ENCODE measurements around the gene A1CF. TPM values are rescaled to one million over a fixed set of nuclear protein-coding genes. Genes with fewer than 3 reads are reported as not detected.
"Not testable (repeated sequence)": the region's sequence is repeated elsewhere in the genome, so short reads cannot be mapped to it uniquely, and the experiment has no call there.

Gene A1CF, protein sequence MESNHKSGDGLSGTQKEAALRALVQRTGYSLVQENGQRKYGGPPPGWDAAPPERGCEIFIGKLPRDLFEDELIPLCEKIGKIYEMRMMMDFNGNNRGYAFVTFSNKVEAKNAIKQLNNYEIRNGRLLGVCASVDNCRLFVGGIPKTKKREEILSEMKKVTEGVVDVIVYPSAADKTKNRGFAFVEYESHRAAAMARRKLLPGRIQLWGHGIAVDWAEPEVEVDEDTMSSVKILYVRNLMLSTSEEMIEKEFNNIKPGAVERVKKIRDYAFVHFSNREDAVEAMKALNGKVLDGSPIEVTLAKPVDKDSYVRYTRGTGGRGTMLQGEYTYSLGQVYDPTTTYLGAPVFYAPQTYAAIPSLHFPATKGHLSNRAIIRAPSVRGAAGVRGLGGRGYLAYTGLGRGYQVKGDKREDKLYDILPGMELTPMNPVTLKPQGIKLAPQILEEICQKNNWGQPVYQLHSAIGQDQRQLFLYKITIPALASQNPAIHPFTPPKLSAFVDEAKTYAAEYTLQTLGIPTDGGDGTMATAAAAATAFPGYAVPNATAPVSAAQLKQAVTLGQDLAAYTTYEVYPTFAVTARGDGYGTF
- not detected for total RNA-seq

GRCh38 chr10:50885097-50885859 is at the start of gene A1CF:
Gene A1CF, minus strand, starts transcription at chr10:50885627. Its CDS starts 25,687 bp downstream, at chr10:50859940.
- Histone ChIP-seq H3K27me3 (no peaks in the 10 kb centered on the region), H3K9me3 (no peaks in the 10 kb centered on the region), H3K36me3 (no peaks in the 10 kb centered on the region), H3K4me3 (no peak within 1 kb of the TSS), H3K4me1 (no peaks in the 10 kb centered on the region), H3K27ac (no peak within 1 kb of the TSS)
- DNase-seq (ENCODE audit: low spot score) = no peak
- TF ChIP-seq, protein P1, sequence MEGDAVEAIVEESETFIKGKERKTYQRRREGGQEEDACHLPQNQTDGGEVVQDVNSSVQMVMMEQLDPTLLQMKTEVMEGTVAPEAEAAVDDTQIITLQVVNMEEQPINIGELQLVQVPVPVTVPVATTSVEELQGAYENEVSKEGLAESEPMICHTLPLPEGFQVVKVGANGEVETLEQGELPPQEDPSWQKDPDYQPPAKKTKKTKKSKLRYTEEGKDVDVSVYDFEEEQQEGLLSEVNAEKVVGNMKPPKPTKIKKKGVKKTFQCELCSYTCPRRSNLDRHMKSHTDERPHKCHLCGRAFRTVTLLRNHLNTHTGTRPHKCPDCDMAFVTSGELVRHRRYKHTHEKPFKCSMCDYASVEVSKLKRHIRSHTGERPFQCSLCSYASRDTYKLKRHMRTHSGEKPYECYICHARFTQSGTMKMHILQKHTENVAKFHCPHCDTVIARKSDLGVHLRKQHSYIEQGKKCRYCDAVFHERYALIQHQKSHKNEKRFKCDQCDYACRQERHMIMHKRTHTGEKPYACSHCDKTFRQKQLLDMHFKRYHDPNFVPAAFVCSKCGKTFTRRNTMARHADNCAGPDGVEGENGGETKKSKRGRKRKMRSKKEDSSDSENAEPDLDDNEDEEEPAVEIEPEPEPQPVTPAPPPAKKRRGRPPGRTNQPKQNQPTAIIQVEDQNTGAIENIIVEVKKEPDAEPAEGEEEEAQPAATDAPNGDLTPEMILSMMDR (IDR thresholded peaks at IDR 0.05) = no peak

DNA sequence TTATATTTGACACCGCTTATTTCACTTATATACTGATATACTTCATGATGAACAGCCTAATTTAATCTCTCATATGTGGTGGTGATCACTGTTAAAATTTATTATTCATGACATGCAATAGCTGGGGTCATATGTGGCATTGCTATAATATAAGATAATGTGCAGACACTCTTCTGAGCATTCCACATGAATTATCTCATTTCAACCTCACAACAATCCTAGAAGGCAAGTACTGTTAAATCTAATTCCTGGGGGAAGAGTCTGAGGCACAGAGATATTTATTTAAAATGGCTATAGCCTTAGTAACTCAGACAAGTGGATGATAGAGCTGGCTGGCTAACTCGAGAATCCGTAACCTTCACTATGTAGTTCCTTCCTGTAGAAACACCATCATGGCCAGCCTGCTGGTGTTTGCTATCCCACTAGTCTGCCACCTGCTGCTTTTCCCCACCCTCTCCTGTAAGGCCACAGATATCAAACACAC is 46.6 kb upstream of the A1CF start:
- no peak for DNase-seq (ENCODE audit: low spot score)
- Histone ChIP-seq H3K27me3 (no peaks in the 10 kb centered on the region), H3K36me3 (no peaks in the 10 kb centered on the region), H3K4me3 (no peak overlapping the region), H3K27ac (no peak overlapping the region), H3K4me1 (no peaks in the 10 kb centered on the region), H3K9me3 (no peaks in the 10 kb centered on the region)
- TF ChIP-seq, protein P1 (IDR thresholded peaks at IDR 0.05) = no peak

GRCh38 chr10:50929670-50930069 is 44.2 kb upstream of the A1CF start:
- H3K36me3 ChIP-seq = no peaks in the 10 kb centered on the region
- no peak overlapping the region for H3K27ac ChIP-seq
- H3K4me1 ChIP-seq = no peaks in the 10 kb centered on the region
- no peak for DNase-seq (ENCODE audit: low spot score)
- TF ChIP-seq, protein P1 (IDR thresholded peaks at IDR 0.05) = no peak
- H3K4me3 ChIP-seq = no peak overlapping the region
- no peaks in the 10 kb centered on the region for H3K9me3 ChIP-seq
- H3K27me3 ChIP-seq = no peaks in the 10 kb centered on the region

DNA sequence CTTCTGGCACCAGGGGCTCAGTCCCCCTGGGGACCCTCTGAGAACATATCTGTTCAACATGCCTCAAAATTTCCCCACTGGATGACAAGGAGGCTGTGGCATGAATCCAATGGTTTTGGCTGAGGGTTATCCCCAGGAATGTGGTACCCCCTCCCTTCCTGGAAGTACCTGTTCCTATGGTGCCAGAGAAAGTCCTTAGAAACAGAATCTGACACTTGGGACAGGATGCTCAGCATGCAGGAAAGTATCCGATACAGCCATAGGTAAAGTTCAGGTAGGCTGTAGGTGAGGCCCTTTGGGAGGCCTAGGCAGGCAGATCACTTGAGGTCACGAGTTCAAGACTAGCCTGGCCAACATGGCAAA is 42.7 kb upstream of the A1CF start:
- DNase-seq (ENCODE audit: low spot score) = no peak
- Histone ChIP-seq H3K4me1 (no peaks in the 10 kb centered on the region), H3K27ac (peak overlapping the region; percentile 54 to 56), H3K4me3 (no peak overlapping the region), H3K36me3 (no peaks in the 10 kb centered on the region), H3K9me3 (peaks cover 0 to 6% of the 10 kb centered on the region in 2 donors), H3K27me3 (no peaks in the 10 kb centered on the region)
- TF ChIP-seq, protein P1 (IDR thresholded peaks at IDR 0.05) = no peak

GRCh38 chr10:50927522-50928189 is 42.2 kb upstream of the A1CF start:
- TF ChIP-seq, protein P1 (IDR thresholded peaks at IDR 0.05) = no peak
- no peaks in the 10 kb centered on the region for H3K36me3 ChIP-seq
- H3K4me1 ChIP-seq = no peaks in the 10 kb centered on the region
- H3K4me3 ChIP-seq = no peak overlapping the region
- H3K27me3 ChIP-seq = no peaks in the 10 kb centered on the region
- H3K27ac ChIP-seq = peak overlapping the region; percentile 54 to 56
- H3K9me3 ChIP-seq = peaks cover 0 to 11% of the 10 kb centered on the region in 2 donors
- no peak for DNase-seq (ENCODE audit: low spot score)

GRCh38 chr10:50923471-50923870 is 38.0 kb upstream of the A1CF start:
- not testable (repeated sequence) for H3K27me3 ChIP-seq; H3K27ac ChIP-seq; DNase-seq (ENCODE audit: low spot score); H3K36me3 ChIP-seq; H3K4me3 ChIP-seq; H3K4me1 ChIP-seq
- H3K9me3 ChIP-seq = peaks cover 0 to 11% of the 10 kb centered on the region in 2 donors

Data from right atrium auricular region (tissue), 2 donors.